GM18870 (cell line): ENCODE measurements around the gene B4GALNT4.
"Not testable (repeated sequence)": the region's sequence is repeated elsewhere in the genome, so short reads cannot be mapped to it uniquely, and the experiment has no call there.

Experiments used
- ATAC-seq: cut with Tn5 transposase; IDR thresholded peaks from one replicate; pipeline ENCODE4 v1.9.1; 2021; ENCODE audit warnings: moderate library complexity; ENCODE audit not compliant: unreplicated experiment

Gene B4GALNT4

GRCh38 chr11:391117-392017 is 22.1 kb downstream of the B4GALNT4 start:
- ATAC-seq: no peak

GRCh38 chr11:392102-392777 is 22.9 kb downstream of the B4GALNT4 start:
- ATAC-seq: no peak

- ATAC-seq: no peak
Observed at GRCh38 chr11:393219-394033, 24.1 kb downstream of the B4GALNT4 start.

- no peak for ATAC-seq
Observed at GRCh38 chr11:394034-394857, 24.9 kb downstream of the B4GALNT4 start, which contains the start of gene PKP3. Gene PKP3 (plus strand): TSS chr11:394209. CDS start chr11:394293, 84 bp downstream.

- ATAC-seq: no peak
Observed at GRCh38 chr11:394858-395655, 25.8 kb downstream of the B4GALNT4 start.

GRCh38 chr11:395866-396265 is 26.6 kb downstream of the B4GALNT4 start:
- no peak for ATAC-seq

- no peak for ATAC-seq
Observed at GRCh38 chr11:396511-396947, 27.2 kb downstream of the B4GALNT4 start.

- ATAC-seq: no peak
Observed at GRCh38 chr11:396948-397548, 27.7 kb downstream of the B4GALNT4 start.

GRCh38 chr11:398826-399225 is 29.5 kb downstream of the B4GALNT4 start:
- no peak for ATAC-seq

- no peak for ATAC-seq
Observed at GRCh38 chr11:399731-400211, 30.5 kb downstream of the B4GALNT4 start.

- ATAC-seq: no peak
Observed at GRCh38 chr11:400241-400689, 31.0 kb downstream of the B4GALNT4 start.

GRCh38 chr11:401196-401595 is 31.9 kb downstream of the B4GALNT4 start:
- ATAC-seq: not testable (repeated sequence)

- no peak for ATAC-seq
Observed at GRCh38 chr11:403021-403760, 33.9 kb downstream of the B4GALNT4 start.

GRCh38 chr11:403761-404431 is 34.6 kb downstream of the B4GALNT4 start:
- ATAC-seq: no peak

- no peak for ATAC-seq
Observed at GRCh38 chr11:404551-405264, 35.4 kb downstream of the B4GALNT4 start.

- no peak for ATAC-seq
Observed at GRCh38 chr11:405323-405953, 36.1 kb downstream of the B4GALNT4 start.
